Measurements from ENCODE around the gene AJM1. TPM values are rescaled to one million over a fixed set of nuclear protein-coding genes. Genes with fewer than 3 reads are reported as not detected.
A peak's percentile ranks its signal among the peaks of the same experiment; 100 is the strongest.
"Not testable (repeated sequence)": the region's sequence is repeated elsewhere in the genome, so short reads cannot be mapped to it uniquely, and the experiment has no call there.

Gene AJM1
- total RNA-seq, 1 experiment from 2014 or later, result 3.6 TPM

DNA sequence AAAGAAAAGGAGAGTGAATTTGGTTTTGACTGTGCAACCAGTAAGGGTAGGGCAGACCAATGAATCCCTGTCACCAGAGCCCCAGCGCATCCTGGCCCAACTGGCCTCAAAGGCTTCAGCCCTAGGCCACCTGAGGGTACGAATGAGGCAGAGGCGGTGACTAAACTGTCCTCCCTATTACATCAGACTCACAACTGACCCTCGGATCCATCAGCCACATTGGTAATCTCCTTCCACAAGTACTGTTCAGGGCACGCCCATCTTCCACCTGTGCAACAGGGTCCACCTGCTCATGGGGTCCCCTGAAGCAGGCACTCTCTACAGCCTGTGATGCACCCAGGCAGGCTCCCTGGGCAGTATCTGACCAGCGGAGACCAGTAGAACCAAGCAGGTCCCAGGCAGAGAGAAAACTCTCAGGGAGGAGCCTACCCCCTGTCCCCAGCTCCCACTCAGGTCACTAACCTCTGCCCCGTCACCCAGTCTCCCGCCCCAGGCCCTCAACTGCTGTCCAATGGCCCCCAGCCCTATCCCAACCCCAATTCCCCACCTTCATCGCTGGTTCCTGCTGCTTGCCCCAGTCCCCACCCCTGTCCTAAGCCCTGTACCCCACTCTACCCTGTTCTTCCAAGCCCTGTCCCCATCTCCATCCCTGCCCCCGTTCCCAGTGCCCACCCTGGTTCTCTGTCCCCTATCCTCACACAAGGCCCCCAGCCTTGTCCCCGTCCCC is 22.9 kb downstream of the AJM1 start:
- Histone ChIP-seq H3K36me3 (ENCODE audit: control insufficient read depth, insufficient read depth, low read length) (peaks cover 1% of the 10 kb centered on the region; the same call in 1 of the 2 replicates), H3K4me1 (peaks cover 3% of the 10 kb centered on the region; the same call in 1 of the 2 replicates), H3K4me3 (ENCODE audit: low read depth, low read length) (peak overlapping the region; percentile 60), H3K9me3 (no peaks in the 10 kb centered on the region; the same call in 1 of the 2 replicates), H3K27me3 (replicated peaks; ENCODE audit: control insufficient read depth, insufficient read depth, low read length) (no peaks in the 10 kb centered on the region)
- Mint-ChIP-seq H3K36me3 (ENCODE audit: insufficient read depth, unreplicated experiment) (peaks cover 67% of the 10 kb centered on the region), H3K4me1 (ENCODE audit: low read depth, unreplicated experiment) (no peaks in the 10 kb centered on the region), H3K27me3 (ENCODE audit: insufficient read depth, unreplicated experiment) (no peaks in the 10 kb centered on the region), H3K27ac (ENCODE audit: unreplicated experiment) (peak overlapping the region; percentile 76), H3K4me3 (ENCODE audit: unreplicated experiment) (peak overlapping the region; percentile 77), H3K9me3 (ENCODE audit: unreplicated experiment) (no peaks in the 10 kb centered on the region)
- BruUV-seq (replicated peaks), result no TSS peak
- TF ChIP-seq, protein P1, sequence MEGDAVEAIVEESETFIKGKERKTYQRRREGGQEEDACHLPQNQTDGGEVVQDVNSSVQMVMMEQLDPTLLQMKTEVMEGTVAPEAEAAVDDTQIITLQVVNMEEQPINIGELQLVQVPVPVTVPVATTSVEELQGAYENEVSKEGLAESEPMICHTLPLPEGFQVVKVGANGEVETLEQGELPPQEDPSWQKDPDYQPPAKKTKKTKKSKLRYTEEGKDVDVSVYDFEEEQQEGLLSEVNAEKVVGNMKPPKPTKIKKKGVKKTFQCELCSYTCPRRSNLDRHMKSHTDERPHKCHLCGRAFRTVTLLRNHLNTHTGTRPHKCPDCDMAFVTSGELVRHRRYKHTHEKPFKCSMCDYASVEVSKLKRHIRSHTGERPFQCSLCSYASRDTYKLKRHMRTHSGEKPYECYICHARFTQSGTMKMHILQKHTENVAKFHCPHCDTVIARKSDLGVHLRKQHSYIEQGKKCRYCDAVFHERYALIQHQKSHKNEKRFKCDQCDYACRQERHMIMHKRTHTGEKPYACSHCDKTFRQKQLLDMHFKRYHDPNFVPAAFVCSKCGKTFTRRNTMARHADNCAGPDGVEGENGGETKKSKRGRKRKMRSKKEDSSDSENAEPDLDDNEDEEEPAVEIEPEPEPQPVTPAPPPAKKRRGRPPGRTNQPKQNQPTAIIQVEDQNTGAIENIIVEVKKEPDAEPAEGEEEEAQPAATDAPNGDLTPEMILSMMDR (IDR thresholded peaks at IDR 0.05; ENCODE audit: insufficient read depth in 1 of 2, low read depth in 1 of 2, low read length in 1 of 2, severe bottlenecking in 1 of 2, unreplicated experiment in 1 of 2), result no peak
- ChIA-PET POLR2A (no interaction called here), CTCF (no interaction called here)
- DNase-seq, result no peak
- intact Hi-C loops (cut with micrococcal nuclease; ENCODE audit: unreplicated experiment), result no loop called here

DNA sequence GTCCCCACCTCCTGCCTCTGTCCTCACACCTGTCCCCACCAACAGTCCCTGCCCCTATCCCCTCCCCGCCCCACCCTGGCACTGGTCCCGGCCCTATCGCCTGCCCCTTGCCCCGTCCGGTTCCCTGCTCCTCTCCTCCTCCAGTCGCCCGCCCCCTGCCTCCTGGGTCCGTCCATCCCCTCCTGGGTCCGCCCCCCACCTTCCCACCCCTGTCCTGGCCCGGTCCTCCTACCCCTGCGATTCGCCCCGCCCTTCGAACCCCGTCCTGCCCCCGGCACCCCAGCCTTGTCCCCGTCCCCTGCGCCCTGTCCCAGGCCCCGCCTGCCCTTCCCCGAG is 23.5 kb downstream of the AJM1 start:
- ChIA-PET CTCF (interaction anchor here (1.0 kb wide), 1 partner anchor 23 kb away, joined by 4 read pairs; the partner anchor contains the start of gene AJM1), POLR2A (interaction anchor here (0.8 to 1.0 kb wide), 2 partner anchors 16 to 88 kb away, joined by 3 to 5 read pairs; no protein-coding TSS in a partner anchor)
- Mint-ChIP-seq H3K27ac (ENCODE audit: unreplicated experiment) (peak overlapping the region; percentile 76), H3K4me3 (ENCODE audit: unreplicated experiment) (peak overlapping the region; percentile 77), H3K36me3 (ENCODE audit: insufficient read depth, unreplicated experiment) (peaks cover 62% of the 10 kb centered on the region), H3K27me3 (ENCODE audit: insufficient read depth, unreplicated experiment) (no peaks in the 10 kb centered on the region), H3K9me3 (ENCODE audit: unreplicated experiment) (no peaks in the 10 kb centered on the region), H3K4me1 (ENCODE audit: low read depth, unreplicated experiment) (no peaks in the 10 kb centered on the region)
- intact Hi-C loops (cut with micrococcal nuclease; ENCODE audit: unreplicated experiment), result loop anchor here (1.0 kb wide), 1 partner anchor 16 kb away; the partner anchor contains the start of gene PHPT1
- peak in 1 of 2 experiments; percentile 58 for DNase-seq
- Histone ChIP-seq H3K4me1 (peaks cover 3% of the 10 kb centered on the region; the same call in 1 of the 2 replicates), H3K4me3 (ENCODE audit: low read depth, low read length) (peak overlapping the region; percentile 60), H3K36me3 (ENCODE audit: control insufficient read depth, insufficient read depth, low read length) (peaks cover 1% of the 10 kb centered on the region; the same call in 1 of the 2 replicates), H3K27me3 (replicated peaks; ENCODE audit: control insufficient read depth, insufficient read depth, low read length) (no peaks in the 10 kb centered on the region), H3K9me3 (peaks cover 5% of the 10 kb centered on the region)
- no TSS peak for BruUV-seq (replicated peaks)
- TF ChIP-seq, protein P1 (IDR thresholded peaks at IDR 0.05; ENCODE audit: insufficient read depth in 1 of 2, low read depth in 1 of 2, low read length in 1 of 2, severe bottlenecking in 1 of 2, unreplicated experiment in 1 of 2), result no peak

DNA sequence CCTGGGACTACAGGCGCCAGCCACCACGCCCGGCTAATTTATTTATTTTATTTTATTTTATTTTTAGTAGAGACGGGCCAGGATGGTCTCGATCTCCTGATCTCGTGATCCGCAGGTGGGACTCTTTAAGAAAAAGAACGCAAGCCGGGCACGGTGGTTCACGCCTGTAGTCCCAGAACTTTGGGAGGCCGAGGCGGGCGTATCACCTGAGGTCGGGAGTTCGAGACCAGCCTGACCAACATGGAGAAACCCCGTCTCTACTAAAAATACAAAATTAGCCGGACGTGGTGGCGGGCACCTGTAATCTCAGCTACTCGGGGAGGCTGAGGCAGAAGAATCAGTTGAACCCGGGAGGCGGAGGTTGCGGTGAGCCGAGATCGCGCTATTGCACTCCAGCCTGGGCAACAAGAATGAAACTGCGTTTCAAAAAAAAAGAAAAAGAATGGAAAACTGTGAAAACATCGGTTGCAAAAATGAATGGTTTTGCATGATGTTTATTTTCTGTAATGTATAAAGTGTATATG is 24.7 kb downstream of the AJM1 start:
- intact Hi-C loops (cut with micrococcal nuclease; ENCODE audit: unreplicated experiment), result loop anchor here (1.0 kb wide), 1 partner anchor 18 kb away; the partner anchor contains the start of gene PHPT1
- H3K9me3 Mint-ChIP-seq (ENCODE audit: unreplicated experiment); H3K4me1 Mint-ChIP-seq (ENCODE audit: low read depth, unreplicated experiment); CTCF ChIA-PET; POLR2A ChIA-PET; H3K4me1 ChIP-seq; H3K36me3 ChIP-seq (ENCODE audit: control insufficient read depth, insufficient read depth, low read length); BruUV-seq (replicated peaks); H3K27me3 ChIP-seq (replicated peaks; ENCODE audit: control insufficient read depth, insufficient read depth, low read length); H3K27ac Mint-ChIP-seq (ENCODE audit: unreplicated experiment); H3K27me3 Mint-ChIP-seq (ENCODE audit: insufficient read depth, unreplicated experiment); DNase-seq: not testable (repeated sequence)
- peaks cover 51% of the 10 kb centered on the region for H3K36me3 Mint-ChIP-seq (ENCODE audit: insufficient read depth, unreplicated experiment)
- peaks cover 14% of the 10 kb centered on the region for H3K9me3 ChIP-seq
- H3K4me3 ChIP-seq (ENCODE audit: low read depth, low read length), result peak overlapping the region; percentile 60
- peak overlapping the region; percentile 77 for H3K4me3 Mint-ChIP-seq (ENCODE audit: unreplicated experiment)
